Measurements from ENCODE around the gene ERBIN. TPM values are rescaled to one million over a fixed set of nuclear protein-coding genes. Genes with fewer than 3 reads are reported as not detected.

ERBIN gene
- total RNA-seq, 4 donors from 2014 or later = 54.9 to 134 (median 109) TPM

GRCh38 chr5:65927503-65928321 is 1.3 kb downstream of the ERBIN start:
- H3K36me3 ChIP-seq = no peaks in the 10 kb centered on the region
- intact Hi-C loops (cut with DNase I; ENCODE audit: low total_unique reads) = loop anchor here (10.0 kb wide), 1 partner anchor 217 kb away; the partner anchor contains the start of gene SREK1

GRCh38 chr5:65928322-65928752 is 2.0 kb downstream of the ERBIN start:
- in situ Hi-C loops (cut with MboI; ENCODE audit: low pct_ligation_motif_present in 1 of 4, low pct_unique_long_range_greater_than_20kb in 1 of 4, low sequenced_read_pairs in 3 of 4) (loop anchor here in 2 of 4 donors (10.0 to 25.0 kb wide), 2 partner anchors 109 to 216 kb away; partner anchors contain the start of gene SREK1 (in 2 of the 2)), intact Hi-C loops (cut with DNase I; ENCODE audit: low total_unique reads) (loop anchor here (10.0 kb wide), 1 partner anchor 216 kb away; the partner anchor contains the start of gene SREK1)
- DNase-seq = no peak
- no peaks in the 10 kb centered on the region for H3K27me3 ChIP-seq
- H3K36me3 ChIP-seq = no peaks in the 10 kb centered on the region
- no peaks in the 10 kb centered on the region for H3K9me3 ChIP-seq
- H3K4me3 ChIP-seq = peak overlapping the region; percentile 51 to 89 (median 82)
- H3K4me1 ChIP-seq = peaks cover 6 to 52% (median 9%) of the 10 kb centered on the region in 4 donors
- TF ChIP-seq POLR2A (IDR thresholded peaks at IDR 0.05) (no peak), CTCF (IDR thresholded peaks at IDR 0.05) (no peak), POLR2AphosphoS5 (IDR thresholded peaks at IDR 0.05) (no peak)
- 10 to 15% methylated on average over 5 of the region's 5 CpGs for WGBS, 2 donors (ENCODE audit: low coverage in 1 of 2)
- peak overlapping the region; percentile 97 to 100 (median 99) for H3K27ac ChIP-seq

More at GRCh38 chr5:65927503-65928321, 1.3 kb downstream of the ERBIN start:
- H3K4me3 ChIP-seq = peak overlapping the region; percentile 51 to 89 (median 82)
- in situ Hi-C loops (cut with MboI; ENCODE audit: low pct_ligation_motif_present in 1 of 4, low pct_unique_long_range_greater_than_20kb in 1 of 4, low sequenced_read_pairs in 3 of 4) = loop anchor here in 2 of 4 donors (10.0 to 25.0 kb wide), 2 partner anchors 110 to 217 kb away; partner anchors contain the start of gene SREK1 (in 2 of the 2)
- H3K4me1 ChIP-seq = peaks cover 6 to 46% (median 9%) of the 10 kb centered on the region in 4 donors
- no peaks in the 10 kb centered on the region for H3K9me3 ChIP-seq
- WGBS, 2 donors (ENCODE audit: low coverage in 1 of 2) = 0 to 2% methylated on average over 11 to 13 of the region's 13 CpGs
- TF ChIP-seq POLR2AphosphoS5 (IDR thresholded peaks at IDR 0.05) (peak in 1 of 3 donors; percentile 33), EP300 (IDR thresholded peaks at IDR 0.05; ENCODE audit: low read depth) (no peak), POLR2A (IDR thresholded peaks at IDR 0.05) (no peak), CTCF (IDR thresholded peaks at IDR 0.05) (no peak)
- peak overlapping the region; percentile 97 to 100 (median 99) for H3K27ac ChIP-seq
- no peak for DNase-seq
- H3K27me3 ChIP-seq = no peaks in the 10 kb centered on the region

- intact Hi-C loops (cut with DNase I; ENCODE audit: low total_unique reads) (loop anchor here (10.0 kb wide), 1 partner anchor 216 kb away; the partner anchor contains the start of gene SREK1), in situ Hi-C loops (cut with MboI; ENCODE audit: low pct_ligation_motif_present in 1 of 4, low pct_unique_long_range_greater_than_20kb in 1 of 4, low sequenced_read_pairs in 3 of 4) (loop anchor here in 2 of 4 donors (10.0 to 25.0 kb wide), 2 partner anchors 108 to 216 kb away; partner anchors contain the start of gene SREK1 (in 2 of the 2))
- TF ChIP-seq POLR2AphosphoS5 (IDR thresholded peaks at IDR 0.05) (no peak), CTCF (IDR thresholded peaks at IDR 0.05) (no peak), POLR2A (IDR thresholded peaks at IDR 0.05) (no peak), EP300 (IDR thresholded peaks at IDR 0.05; ENCODE audit: low read depth) (no peak)
- no peaks in the 10 kb centered on the region for H3K27me3 ChIP-seq
- H3K27ac ChIP-seq = peak overlapping the region in 2 of 4 donors; percentile 99
- H3K9me3 ChIP-seq = no peaks in the 10 kb centered on the region
- peaks cover 6 to 56% (median 9%) of the 10 kb centered on the region in 4 donors for H3K4me1 ChIP-seq
- WGBS, 2 donors (ENCODE audit: low coverage in 1 of 2) = 52 to 56% methylated on average over 3 of the region's 3 CpGs
- H3K4me3 ChIP-seq = peak overlapping the region in 3 of 4 donors; percentile 79 to 89 (median 85)
- no peaks in the 10 kb centered on the region for H3K36me3 ChIP-seq
- DNase-seq = no peak
Measured at GRCh38 chr5:65928860-65929259, 2.5 kb downstream of the ERBIN start.

- no peaks in the 10 kb centered on the region for H3K27me3 ChIP-seq
Measured at GRCh38 chr5:65932676-65933075, 6.3 kb downstream of the ERBIN start.

More at GRCh38 chr5:65932676-65933075, 6.3 kb downstream of the ERBIN start:
- intact Hi-C loops (cut with DNase I; ENCODE audit: low total_unique reads) = no loop called here
- DNase-seq = no peak
- Histone ChIP-seq H3K4me1 (peaks cover 6 to 73% (median 16%) of the 10 kb centered on the region in 4 donors), H3K4me3 (no peak overlapping the region), H3K36me3 (no peaks in the 10 kb centered on the region), H3K9me3 (no peaks in the 10 kb centered on the region), H3K27ac (no peak overlapping the region)
- in situ Hi-C loops (cut with MboI; ENCODE audit: low pct_ligation_motif_present in 1 of 4, low pct_unique_long_range_greater_than_20kb in 1 of 4, low sequenced_read_pairs in 3 of 4) = loop anchor here in 1 of 4 donors (10.0 to 25.0 kb wide), 2 partner anchors 105 to 158 kb away; no protein-coding TSS in a partner anchor
- no peak for TF ChIP-seq POLR2A (IDR thresholded peaks at IDR 0.05)
- no peak for TF ChIP-seq POLR2AphosphoS5 (IDR thresholded peaks at IDR 0.05)
- no peak for TF ChIP-seq CTCF (IDR thresholded peaks at IDR 0.05)
- TF ChIP-seq EP300 (IDR thresholded peaks at IDR 0.05; ENCODE audit: low read depth) = no peak
- WGBS, 2 donors (ENCODE audit: low coverage in 1 of 2) = 93 to 95% methylated on average over 4 of the region's 4 CpGs
